Stimulated activated CD4-positive, alpha-beta T cell treated with anti-CD3 and anti-CD28 coated beads, Interleukin-2, amount 100 ng/mL, for 48 hours (primary cell): Measurements from ENCODE around the gene MICAL2.

Experiments
- DNase-seq, 2 donors: peaks; one replicate each; pipeline ENCODE4 v3.0.0-alpha.2; 2020

MICAL2 gene

GRCh38 chr11:12237381-12237784, 127.0 kb downstream of the MICAL2 start:
- no peak for DNase-seq

- DNase-seq, result no peak
These were observed 128.0 kb downstream of the MICAL2 start for GRCh38 chr11:12238420-12238819.

- no peak for DNase-seq
These were observed 129.0 kb downstream of the MICAL2 start for GRCh38 chr11:12239396-12239795.

GRCh38 chr11:12239804-12240371, 129.5 kb downstream of the MICAL2 start:
- no peak for DNase-seq

- DNase-seq, result no peak
These were observed 130.3 kb downstream of the MICAL2 start for GRCh38 chr11:12240677-12241076.

- no peak for DNase-seq
These were observed 131.0 kb downstream of the MICAL2 start for GRCh38 chr11:12241401-12241800.

- no peak for DNase-seq
These were observed 131.7 kb downstream of the MICAL2 start for GRCh38 chr11:12241971-12242672.

- no peak for DNase-seq
These were observed 132.6 kb downstream of the MICAL2 start for GRCh38 chr11:12242966-12243365.

GRCh38 chr11:12243486-12243885, 133.1 kb downstream of the MICAL2 start:
- no peak for DNase-seq

- DNase-seq, result no peak
These were observed 133.6 kb downstream of the MICAL2 start for GRCh38 chr11:12243911-12244550.

GRCh38 chr11:12245091-12245490, 134.7 kb downstream of the MICAL2 start:
- DNase-seq, result no peak

- DNase-seq, result no peak
These were observed 135.2 kb downstream of the MICAL2 start for GRCh38 chr11:12245549-12246016.

GRCh38 chr11:12246147-12246546, 135.8 kb downstream of the MICAL2 start:
- no peak for DNase-seq

GRCh38 chr11:12246989-12247388, 136.6 kb downstream of the MICAL2 start:
- no peak for DNase-seq

GRCh38 chr11:12247543-12248254, 137.3 kb downstream of the MICAL2 start:
- DNase-seq, result no peak

- DNase-seq, result no peak
These were observed 137.9 kb downstream of the MICAL2 start for GRCh38 chr11:12248330-12248729.

GRCh38 chr11:12249590-12250260, 139.3 kb downstream of the MICAL2 start:
- no peak for DNase-seq

- no peak for DNase-seq
These were observed 141.5 kb downstream of the MICAL2 start for GRCh38 chr11:12251666-12252560.

- DNase-seq, result no peak
These were observed 143.5 kb downstream of the MICAL2 start for GRCh38 chr11:12253843-12254281.

GRCh38 chr11:12258451-12258850, 148.1 kb downstream of the MICAL2 start:
- no peak for DNase-seq

GRCh38 chr11:12259956-12260355, 149.6 kb downstream of the MICAL2 start:
- no peak for DNase-seq
